ENCODE measurements around the gene TNFAIP2.

- no peak for TF ChIP-seq EZH2 (IDR thresholded peaks at IDR 0.05; ENCODE audit: insufficient read depth, poor library complexity, severe bottlenecking)
- TF ChIP-seq EZH2phosphoT487 (IDR thresholded peaks at IDR 0.05; ENCODE audit: insufficient read depth, low read depth): no peak
Measured at GRCh38 chr14:103138301-103139131, 15.3 kb downstream of the TNFAIP2 start.

Measured in GM23248 (cell line).